Middle frontal gyrus (tissue), 1 donor: ENCODE data around the gene TLE4.
"Not testable (repeated sequence)": the region's sequence is repeated elsewhere in the genome, so short reads cannot be mapped to it uniquely, and the experiment has no call there.

ENCODE experiments used
- DNase-seq: peaks from one replicate; pipeline ENCODE4 v3.0.0-alpha.2; 2015; ENCODE audit warnings: low spot score; ENCODE audit errors: extremely low spot score

Gene TLE4

DNA sequence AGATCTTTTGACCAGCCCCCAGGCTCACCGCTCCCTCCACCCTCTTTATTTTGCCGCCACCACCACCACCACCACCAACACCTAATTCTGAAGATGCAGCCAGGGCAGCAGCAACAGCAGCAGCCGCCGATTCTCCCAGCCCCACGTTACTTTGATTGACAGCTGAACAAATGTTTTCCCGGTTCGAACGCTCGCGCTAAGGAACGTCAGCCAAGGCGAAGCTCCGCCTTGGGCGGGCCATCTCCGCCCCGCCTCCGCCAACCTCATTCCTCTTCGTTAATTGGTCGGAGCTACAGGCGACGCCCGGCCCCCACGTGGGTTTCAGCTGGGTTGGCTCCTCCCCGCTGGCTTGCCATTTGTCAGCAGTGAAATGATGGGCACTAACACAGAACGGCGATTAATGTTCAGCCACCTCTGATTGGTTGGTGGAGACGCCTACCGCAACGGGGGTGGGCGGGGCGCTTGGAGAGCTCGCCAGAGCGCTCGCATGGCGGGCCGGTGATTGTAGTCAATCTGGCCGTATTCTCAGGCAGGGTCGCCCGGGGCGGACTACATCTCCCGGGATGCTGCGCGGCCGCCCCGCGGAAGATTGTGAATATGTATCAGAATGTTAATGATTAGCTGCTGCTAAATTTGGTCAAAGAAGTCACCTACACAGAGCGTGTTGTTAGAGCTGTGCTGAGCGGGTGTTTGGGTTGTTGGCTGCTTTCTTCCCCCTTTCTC lies at the start of gene TLE4:
Gene TLE4 (plus strand): TSS at position 657 of the 723 bp plus-strand sequence. CDS start 826 bp downstream, outside the sequence.
- peak; percentile 100 for DNase-seq

DNA sequence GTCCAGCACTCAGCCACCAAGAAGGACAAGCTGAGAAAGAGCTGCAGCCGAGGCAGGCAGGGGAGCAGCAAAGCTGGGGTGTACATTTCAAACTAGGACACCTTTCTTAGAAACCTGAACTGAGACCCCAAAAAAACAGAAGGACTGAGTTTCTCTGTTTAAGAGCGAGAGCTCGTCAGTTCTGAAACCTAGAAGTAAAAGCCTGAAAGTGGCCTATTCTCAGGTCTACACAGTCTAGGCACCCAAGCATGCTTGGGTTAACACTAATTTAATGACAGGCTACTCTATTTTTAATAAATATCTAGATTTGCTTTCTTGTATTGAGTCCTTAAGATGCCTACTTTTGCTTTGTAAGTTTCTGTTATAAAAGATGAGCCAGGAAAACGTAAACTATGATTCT lies 49.0 kb upstream of the TLE4 start:
- no peak for DNase-seq

DNA sequence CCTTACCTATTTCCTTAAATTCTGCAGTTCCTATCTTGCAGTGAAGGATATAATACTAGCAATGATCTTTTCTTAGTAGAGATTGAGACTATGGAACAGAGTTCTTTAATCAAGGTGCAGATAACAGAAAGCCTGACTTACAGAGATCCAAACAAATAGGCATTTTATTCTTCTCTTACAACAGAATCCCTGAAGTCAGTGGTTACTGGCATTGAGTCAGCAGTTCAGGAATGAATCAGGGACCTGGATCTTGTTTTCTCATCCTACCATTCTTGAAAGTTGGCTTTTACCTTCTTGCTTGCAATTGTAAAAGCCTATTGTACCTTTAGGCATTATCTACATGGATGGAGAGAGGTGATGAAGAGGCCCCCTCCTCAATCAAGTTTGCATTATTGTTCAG lies 47.5 kb upstream of the TLE4 start:
- no peak for DNase-seq

DNA sequence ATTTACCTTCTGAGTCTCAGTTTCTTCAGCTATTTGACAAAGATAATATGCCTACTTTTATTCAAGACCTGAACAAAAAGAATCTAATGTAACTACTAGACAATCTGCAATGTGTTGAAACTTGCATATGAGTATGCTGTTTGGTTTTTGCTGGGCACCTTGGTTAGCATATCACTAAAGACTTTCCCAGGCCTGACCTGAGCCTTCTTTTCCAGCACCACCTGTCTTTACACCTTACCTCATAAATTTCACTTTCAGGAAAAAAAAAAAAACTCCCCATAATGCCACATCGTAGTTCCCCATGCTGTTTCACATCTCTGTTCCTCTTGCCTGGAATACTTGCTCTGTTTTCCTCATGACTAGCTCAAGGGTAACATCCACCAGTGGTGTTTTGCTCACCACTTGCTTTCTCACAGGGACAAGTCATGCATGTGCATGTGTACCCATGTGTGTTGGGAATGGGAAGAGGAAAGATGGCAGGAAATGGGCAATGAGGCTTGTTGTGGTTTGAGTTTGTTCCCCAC lies 45.6 kb upstream of the TLE4 start:
- DNase-seq: no peak

DNA sequence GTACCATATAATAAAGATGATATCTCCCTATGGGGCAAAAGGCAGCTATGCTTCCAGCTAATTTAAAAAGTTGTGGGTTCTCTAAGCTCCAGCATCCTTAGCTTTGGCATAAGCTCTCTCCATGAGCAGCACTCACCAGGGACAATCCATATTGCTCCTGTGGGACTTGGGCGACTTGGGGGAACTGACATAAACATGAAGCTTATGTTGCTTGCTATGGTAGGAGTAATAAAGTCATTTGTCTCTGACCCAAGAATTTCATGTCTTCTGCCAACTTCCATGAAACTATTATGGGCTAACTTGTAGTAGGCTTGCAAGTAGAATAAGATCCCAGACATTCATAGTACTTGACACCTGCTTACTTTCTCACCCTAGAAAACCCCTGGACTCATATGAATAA lies 36.2 kb upstream of the TLE4 start:
- no peak for DNase-seq

DNA sequence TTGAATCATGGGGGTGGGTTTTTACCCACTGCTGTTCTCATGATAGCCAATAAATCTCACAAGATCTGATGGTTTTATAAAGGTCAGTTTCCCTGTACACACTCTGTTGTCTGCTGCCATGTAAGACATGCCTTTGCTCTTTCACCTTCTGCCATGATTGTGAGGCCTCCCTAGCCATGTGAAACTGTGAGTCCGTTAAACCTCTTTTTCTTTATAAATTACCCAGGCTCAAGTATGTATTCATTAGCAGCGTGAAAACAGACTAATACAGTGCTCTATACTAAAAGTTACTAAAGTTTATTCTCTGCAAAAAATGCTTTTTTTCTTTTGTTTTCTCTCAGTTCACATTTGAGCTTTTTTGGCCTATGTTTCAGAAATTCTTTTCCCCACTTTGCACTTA lies 33.9 kb upstream of the TLE4 start:
- DNase-seq: no peak

DNA sequence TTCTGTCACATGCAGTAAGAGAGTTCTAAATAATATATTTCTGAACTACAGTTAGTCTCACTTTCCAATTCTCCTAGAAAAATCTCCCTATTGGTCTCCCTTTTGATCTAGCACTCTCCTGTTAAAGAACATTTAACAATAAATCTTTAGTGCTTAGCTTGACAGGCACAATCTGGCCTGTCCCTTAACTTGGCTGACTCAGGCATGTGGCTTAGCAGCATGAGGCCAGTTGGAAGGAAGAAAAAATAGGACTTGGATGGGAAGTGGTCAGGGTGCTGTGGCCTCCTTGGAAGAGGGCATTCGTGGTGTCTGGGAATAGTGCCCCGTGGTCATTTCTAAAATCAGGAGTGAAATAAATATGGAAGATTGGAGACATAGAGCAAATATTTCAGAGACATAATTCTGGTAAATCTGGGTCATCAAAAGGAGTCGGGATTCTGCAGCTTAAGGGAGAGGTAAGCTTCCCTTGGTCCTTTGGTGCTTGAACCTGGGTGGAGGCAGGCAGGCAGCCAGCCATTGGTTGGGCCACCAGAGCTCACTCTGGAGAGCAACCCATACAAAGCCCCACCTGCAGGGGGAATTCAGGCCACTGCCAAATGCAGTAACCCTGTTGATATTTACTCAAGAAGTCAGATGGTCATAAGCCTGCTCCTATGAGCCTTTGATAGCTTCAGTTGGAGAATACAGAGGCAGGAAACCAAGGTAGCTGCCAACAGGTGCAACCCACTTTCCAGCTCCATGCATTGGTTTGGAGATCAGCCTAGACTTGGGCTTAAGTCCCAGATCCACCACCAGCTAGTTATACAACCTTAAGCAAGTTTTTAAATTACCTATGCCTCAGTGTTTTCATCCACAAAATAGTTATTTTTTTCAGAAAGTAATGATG lies 28.8 kb upstream of the TLE4 start:
- no peak for DNase-seq

DNA sequence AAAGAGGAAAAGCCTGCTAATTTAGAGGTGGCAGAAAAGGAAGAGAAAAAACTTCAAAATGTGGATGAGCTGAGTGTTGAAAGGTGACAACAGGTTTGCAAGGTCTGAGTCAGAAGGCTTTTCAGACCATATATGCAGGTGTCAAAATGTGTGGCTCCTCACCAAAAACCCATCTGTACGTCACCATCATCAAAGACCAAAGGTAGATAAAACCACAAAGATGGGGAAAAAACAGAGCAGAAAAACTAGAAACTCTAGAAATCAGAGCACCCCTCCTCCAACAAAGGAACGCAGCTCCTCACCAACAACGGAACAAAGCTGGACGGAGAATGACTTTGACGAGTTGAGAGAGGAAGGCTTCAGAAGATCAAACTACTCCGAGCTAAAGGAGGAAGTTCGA lies 27.4 kb upstream of the TLE4 start:
- DNase-seq: not testable (repeated sequence)

DNA sequence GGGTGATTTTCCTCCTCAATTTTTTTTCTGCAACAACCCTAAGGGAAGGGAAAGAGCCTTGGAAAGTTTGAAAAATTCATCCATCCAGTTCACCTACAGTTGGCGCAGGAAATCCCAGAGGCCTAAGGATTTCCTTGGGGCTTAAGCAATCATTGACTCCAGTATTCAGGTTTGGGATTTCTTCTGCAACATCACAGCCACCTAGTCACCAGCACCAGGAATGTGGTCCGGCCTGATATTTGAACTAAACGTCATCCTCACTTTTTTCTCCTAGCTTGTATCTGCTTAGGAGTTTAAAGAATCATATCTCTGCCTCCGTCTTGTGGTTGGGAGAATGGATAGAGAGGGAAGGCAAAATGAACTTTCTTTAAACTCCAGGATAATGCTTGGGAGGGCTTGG lies 20.2 kb upstream of the TLE4 start:
- no peak for DNase-seq

DNA sequence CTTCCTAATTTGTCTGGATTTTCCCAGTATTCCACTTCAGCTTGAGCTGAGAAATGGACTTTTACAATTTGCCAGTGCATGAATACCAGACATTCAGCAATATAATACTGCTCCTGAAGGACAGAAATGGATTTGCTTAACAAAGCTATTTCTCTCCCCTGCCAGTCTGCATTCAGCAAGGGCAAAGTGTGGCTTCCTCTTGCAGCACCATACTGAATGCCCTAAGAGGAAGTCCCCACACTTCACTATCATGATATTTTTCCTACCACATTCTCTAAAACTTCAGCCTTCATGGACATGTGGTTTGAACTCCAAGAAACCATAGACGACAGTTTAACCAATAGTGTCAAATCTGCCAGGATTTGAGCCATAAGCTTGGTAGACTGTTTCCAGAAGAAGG lies 19.8 kb upstream of the TLE4 start:
- DNase-seq: no peak

DNA sequence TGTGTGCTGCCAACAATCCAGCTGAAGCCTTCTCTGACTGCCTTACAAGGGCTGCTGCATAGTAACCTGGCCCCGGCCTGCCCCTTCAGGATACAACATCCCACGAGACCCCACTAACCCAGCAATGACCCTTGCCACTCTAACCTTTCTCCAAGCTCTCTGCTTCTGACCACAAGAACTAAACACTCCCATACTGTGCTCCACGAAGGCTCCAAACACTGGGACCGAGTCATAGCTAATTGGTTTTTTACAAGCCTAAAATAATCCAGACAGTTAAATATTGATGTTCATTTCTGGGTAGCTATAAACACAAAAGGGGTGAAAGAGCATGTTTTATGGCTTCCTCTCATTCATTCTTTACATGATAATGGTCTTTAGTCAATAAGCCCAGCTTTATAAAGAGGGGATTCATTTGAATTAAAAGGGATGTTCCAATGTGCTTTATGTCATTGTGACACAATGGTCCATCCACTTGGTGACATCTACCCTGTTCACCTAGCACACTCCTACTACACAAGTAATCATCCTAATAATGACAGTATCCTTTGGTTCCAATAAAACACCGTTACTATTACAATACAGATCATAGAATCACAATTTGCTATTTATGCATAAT lies 16.2 kb upstream of the TLE4 start:
- DNase-seq: no peak

DNA sequence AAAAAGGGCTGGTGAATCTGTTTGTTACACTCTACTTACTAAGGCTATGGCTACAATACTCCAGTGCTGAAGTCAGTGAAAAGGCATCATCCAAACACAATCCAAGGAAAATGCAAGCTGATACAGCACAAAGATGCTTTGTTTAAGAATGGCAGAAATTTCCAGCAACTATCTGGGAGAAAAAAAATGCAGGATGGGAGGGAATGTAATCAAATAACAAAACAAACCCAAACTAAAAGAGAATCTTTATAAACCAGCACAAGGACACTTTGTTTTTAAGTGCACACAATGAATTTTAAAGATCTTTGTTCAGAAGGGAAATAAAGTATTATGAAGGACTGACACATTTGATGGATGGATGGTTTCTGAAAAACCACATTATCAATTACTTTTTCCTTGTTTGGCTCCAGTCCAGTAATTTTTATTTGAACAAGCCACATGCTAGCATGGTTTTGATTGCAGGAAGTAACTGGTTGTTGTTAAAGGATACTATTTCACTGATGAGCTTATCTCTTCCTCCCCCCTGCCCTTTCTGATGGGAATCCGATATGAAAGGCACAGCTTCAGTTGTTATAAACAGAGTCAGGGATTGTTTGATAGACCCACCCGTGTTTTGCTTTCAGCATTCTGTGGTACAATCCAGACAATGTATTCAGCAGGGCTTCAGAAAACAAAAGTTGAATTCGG lies 12.1 kb upstream of the TLE4 start:
- no peak for DNase-seq

DNA sequence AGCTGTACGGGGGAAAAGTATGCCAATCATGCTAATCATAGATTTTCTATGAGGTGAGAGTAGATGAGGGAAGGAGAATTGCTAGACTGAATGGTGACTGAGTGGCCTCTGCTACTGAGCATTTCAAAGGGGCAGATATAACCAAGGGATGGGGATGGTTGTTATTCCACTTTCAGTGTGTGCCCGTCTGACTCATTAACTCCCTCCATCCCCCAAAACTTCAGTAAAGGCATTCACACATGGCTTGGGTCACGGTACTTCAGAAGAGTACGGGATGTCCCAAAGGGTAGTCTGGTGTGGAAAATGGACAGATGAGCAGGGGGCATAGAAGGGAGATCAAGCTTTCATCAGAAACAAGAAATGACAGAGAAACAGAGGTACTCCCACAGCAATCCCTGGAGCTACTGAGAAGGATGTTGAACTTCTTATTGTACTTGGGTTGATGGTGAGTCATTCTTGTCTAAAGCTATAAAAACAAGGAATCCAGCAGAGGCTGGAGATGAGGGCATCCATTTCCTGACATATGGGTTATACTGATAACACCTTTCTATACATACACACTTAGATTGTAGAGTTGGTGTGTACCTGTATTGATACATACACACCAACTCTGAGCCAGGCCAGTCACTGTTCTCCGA lies 8.9 kb upstream of the TLE4 start:
- DNase-seq: no peak

DNA sequence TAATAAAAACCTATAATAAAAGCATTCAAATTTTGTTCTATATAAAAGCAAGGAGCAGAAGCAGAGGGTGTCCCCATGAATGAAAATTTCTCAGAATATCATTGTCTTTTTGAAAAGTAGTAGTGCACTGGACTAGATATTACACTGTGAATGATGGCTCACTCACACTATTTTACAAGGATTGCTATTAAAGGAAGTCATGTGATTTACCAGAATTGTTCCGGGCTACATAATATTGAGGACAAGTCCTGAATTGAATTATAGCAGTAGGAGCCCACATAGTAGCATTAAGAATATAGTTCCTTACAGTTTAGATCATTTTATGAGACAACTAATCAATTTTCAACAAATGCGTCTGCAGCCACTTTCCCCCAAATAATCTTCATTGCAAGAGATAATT lies 7.7 kb upstream of the TLE4 start:
- no peak for DNase-seq

DNA sequence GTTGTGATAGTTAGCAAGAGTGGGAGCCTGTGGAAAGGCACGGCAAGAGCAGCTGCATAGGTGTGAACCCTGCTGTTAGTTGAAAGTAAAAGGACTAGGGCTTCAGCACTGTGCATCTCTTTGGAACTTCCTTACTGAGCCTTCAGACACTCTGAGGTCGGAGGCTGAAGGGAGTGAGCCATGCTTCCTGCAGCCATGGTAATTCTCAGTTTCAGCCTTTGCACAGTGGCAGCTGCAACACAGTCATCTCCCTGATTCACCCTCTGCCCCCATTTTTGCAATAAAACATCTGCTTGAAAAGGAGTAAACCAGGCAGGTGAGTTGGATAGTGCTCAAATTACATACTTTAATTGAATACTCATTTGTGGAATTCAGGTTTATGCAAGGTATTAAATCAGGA lies 6.5 kb upstream of the TLE4 start:
- no peak for DNase-seq

DNA sequence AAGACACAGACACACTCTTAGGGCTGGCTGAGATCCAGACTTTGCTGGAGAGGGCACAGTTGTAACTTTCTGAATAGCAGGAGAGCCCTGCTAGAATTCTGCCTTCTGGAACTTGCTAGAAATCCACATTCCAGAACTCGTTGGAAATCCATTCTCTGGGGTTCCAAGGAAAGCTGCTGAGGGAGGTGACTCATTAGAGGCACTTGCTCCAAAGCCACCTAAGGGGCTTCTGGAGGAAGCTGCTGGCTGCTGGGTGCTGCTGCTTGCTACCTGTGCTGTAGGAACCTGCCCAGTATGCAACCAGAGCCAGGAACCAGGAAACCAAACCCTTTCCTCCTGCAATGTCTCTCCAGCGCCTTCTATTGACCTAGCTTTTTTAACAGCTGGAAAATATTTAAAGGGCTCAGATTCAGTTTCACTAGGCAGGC lies 4.1 kb upstream of the TLE4 start:
- no peak for DNase-seq

DNA sequence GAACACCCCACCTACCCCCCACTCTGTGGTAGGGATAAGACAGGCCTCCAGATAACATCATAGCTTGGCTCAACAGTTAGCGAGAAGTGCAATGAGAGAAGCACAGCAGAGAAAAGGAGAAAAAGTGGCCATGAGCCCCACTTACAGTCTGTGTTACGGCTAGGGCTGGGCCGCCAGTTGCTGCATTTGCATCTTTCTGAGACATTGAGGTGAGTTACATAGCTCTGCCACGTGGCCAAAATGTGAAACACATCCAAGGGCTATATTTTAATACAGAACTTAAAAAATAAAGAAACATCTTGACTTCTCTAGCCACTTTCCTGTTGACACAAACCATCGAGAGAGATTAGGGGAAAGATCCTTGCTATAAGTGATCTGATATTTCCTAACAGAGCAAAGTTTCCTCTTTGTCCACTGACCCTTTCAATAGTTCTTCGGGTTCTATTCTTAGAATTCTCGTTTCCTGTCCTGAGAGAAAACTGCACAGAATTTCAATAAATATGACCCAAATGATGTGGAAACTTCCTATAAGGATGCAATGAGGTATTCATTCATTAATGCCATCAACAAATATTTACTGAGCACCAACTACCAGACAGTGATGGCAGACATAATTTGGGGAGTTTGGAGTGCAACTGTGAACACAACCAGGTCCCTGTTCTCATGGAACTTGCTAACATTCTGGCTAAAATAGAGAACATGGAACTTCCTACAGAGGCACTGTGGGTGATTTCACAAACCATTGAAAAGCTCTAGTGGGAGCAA lies 3.2 kb upstream of the TLE4 start:
- DNase-seq: no peak

DNA sequence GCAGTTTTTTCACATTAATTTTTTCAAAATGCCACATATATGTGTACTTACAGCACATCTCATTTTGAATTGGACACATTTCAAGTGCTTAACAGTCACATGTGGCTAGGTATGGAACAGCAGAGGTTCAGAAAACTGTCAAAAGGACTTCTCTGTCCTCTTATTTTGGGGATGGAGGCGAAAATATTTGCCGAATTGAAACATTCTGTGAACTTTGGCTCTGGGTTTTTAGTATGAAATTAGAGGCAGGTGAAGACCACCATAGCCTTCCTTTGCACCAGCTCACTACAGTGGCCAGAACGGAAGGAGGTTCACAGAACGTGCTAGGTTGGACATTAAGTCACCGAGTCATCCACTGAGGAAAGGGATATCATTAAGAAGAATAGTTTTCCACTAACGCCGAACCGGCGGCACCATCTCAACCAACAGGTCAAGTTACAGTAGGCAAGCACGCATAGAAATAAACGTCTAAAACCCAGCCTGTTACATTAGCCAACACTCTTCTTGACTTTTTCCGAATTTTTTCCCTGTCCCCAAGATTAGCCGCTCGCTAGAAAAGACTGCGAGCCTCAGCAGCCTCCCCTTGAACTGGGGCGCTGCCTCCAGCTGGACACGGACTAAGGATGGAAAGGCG lies 1.8 kb upstream of the TLE4 start:
- DNase-seq: no peak

DNA sequence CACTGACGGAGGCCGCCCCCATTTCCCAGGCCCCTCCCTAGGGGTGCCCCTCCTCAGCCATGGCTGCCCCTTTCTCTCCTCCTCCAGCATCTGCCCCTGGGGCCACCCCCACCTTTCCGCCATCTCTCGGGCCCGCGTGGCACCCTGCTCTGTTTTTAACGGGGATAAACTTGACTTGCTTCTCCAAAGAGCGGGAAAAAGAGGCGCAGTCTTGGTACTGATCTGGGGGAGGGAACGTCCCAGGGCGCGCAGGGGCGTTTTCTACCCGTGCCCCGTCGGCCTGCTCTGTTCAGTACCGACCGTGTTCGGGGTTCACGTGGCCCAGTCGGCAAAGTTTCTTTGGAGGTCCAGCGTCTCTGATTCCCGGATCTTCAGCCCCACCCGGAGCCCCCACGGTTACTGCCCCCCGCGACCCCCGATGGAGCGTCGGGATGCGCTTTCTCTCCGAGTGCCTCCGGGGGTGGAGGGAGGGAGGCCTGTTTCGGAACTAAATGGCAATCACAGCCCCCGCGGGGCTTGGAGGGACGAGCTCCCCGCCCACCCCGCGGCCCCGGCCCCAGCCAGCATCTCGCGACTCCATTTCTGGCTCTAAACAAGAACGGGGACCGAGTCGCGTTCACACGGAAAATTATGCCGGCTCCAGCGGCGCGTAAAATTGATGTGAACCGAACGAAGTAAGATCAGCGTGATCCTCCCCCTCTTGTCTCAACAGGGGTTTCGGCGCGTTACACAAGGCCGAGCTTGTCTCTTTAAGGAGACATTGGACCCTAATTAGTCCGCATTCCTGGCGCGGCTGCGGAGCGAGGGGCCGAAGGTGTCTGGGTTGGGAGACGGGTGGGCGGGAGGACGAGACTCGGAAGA lies 1.1 kb upstream of the TLE4 start:
- no peak for DNase-seq
